KOPT-K1 (cell line): ENCODE results near the gene JPT1.
"Not testable (repeated sequence)": the region's sequence is repeated elsewhere in the genome, so short reads cannot be mapped to it uniquely, and the experiment has no call there.

Experiments
- H3K27ac ChIP-seq: fragments of 200-600 bp; sonication (generic); 2 replicates; pipeline ENCODE4 v1.5.1; 2016; ENCODE audit warnings: antibody characterized with exemption, mild to moderate bottlenecking, low read depth, low read length; ENCODE audit not compliant: poor library complexity, severe bottlenecking
- H3K36me3 ChIP-seq: fragments of 200-600 bp; sonication (generic); 2 replicates; pipeline ENCODE4 v1.5.1; 2017; ENCODE audit warnings: antibody characterized with exemption, mild to moderate bottlenecking, low read length, moderate library complexity; ENCODE audit not compliant: insufficient read depth
- H3K9me3 ChIP-seq: fragments of 200-600 bp; sonication (generic); 2 replicates; pipeline ENCODE4 v1.5.1; 2017; ENCODE audit warnings: antibody characterized with exemption, low read length, mild to moderate bottlenecking; ENCODE audit not compliant: insufficient read depth, poor library complexity, severe bottlenecking

The JPT1 gene

GRCh38 chr17:75168998-75169397 lies 14.7 kb upstream of the JPT1 start:
- Histone ChIP-seq H3K36me3 (peaks cover 100% of the 10 kb centered on the region), H3K9me3 (no peaks in the 10 kb centered on the region), H3K27ac (no peak overlapping the region)

- not testable (repeated sequence) for H3K9me3 ChIP-seq, H3K27ac ChIP-seq
- H3K36me3 ChIP-seq = peaks cover 95% of the 10 kb centered on the region
These were observed 10.3 kb upstream of the JPT1 start for GRCh38 chr17:75164606-75165005.

- Histone ChIP-seq H3K9me3 (no peaks in the 10 kb centered on the region), H3K27ac (no peak overlapping the region), H3K36me3 (peaks cover 95% of the 10 kb centered on the region)
These were observed 8.8 kb upstream of the JPT1 start for GRCh38 chr17:75163074-75163473.

GRCh38 chr17:75160211-75160610 lies 5.9 kb upstream of the JPT1 start:
- Histone ChIP-seq H3K9me3 (no peaks in the 10 kb centered on the region), H3K36me3 (peaks cover 80% of the 10 kb centered on the region), H3K27ac (no peak overlapping the region)

- Histone ChIP-seq H3K36me3 (peaks cover 72% of the 10 kb centered on the region), H3K9me3 (no peaks in the 10 kb centered on the region), H3K27ac (no peak overlapping the region)
These were observed 5.1 kb upstream of the JPT1 start for GRCh38 chr17:75159196-75160031.

- H3K9me3 ChIP-seq, H3K27ac ChIP-seq: not testable (repeated sequence)
- peaks cover 63% of the 10 kb centered on the region for H3K36me3 ChIP-seq
These were observed 4.2 kb upstream of the JPT1 start for GRCh38 chr17:75158480-75158879.

- H3K27ac ChIP-seq = peak overlapping the region; percentile 93
- H3K9me3 ChIP-seq = no peaks in the 10 kb centered on the region
- H3K36me3 ChIP-seq = peaks cover 45% of the 10 kb centered on the region
These were observed 884 bp upstream of the JPT1 start for GRCh38 chr17:75155191-75155601.

GRCh38 chr17:75153780-75154194 lies 525 bp downstream of the JPT1 start:
- H3K36me3 ChIP-seq = peaks cover 42% of the 10 kb centered on the region

GRCh38 chr17:75152922-75153779 lies 1.2 kb downstream of the JPT1 start:
- Histone ChIP-seq H3K36me3 (peaks cover 42% of the 10 kb centered on the region), H3K9me3 (no peaks in the 10 kb centered on the region)

More at GRCh38 chr17:75153780-75154194, 525 bp downstream of the JPT1 start:
- no peaks in the 10 kb centered on the region for H3K9me3 ChIP-seq
- peak overlapping the region; percentile 93 for H3K27ac ChIP-seq

GRCh38 chr17:75152523-75152921 lies 1.8 kb downstream of the JPT1 start:
- Histone ChIP-seq H3K36me3 (peaks cover 42% of the 10 kb centered on the region), H3K27ac (peak overlapping the region; percentile 93), H3K9me3 (no peaks in the 10 kb centered on the region)

More at GRCh38 chr17:75152922-75153779, 1.2 kb downstream of the JPT1 start:
- peak overlapping the region; percentile 93 for H3K27ac ChIP-seq

- Histone ChIP-seq H3K9me3 (no peaks in the 10 kb centered on the region), H3K36me3 (peaks cover 42% of the 10 kb centered on the region), H3K27ac (peak overlapping the region; percentile 93)
These were observed 2.4 kb downstream of the JPT1 start for GRCh38 chr17:75151930-75152329.

- H3K27ac ChIP-seq = no peak overlapping the region
- no peaks in the 10 kb centered on the region for H3K9me3 ChIP-seq
- H3K36me3 ChIP-seq = peaks cover 78% of the 10 kb centered on the region
These were observed 6.3 kb downstream of the JPT1 start for GRCh38 chr17:75147878-75148546.

GRCh38 chr17:75146592-75146991 lies 7.7 kb downstream of the JPT1 start:
- H3K36me3 ChIP-seq = peaks cover 86% of the 10 kb centered on the region
- H3K27ac ChIP-seq = no peak overlapping the region
- no peaks in the 10 kb centered on the region for H3K9me3 ChIP-seq

GRCh38 chr17:75144816-75145512 lies 9.3 kb downstream of the JPT1 start:
- Histone ChIP-seq H3K27ac (no peak overlapping the region), H3K36me3 (peaks cover 96% of the 10 kb centered on the region), H3K9me3 (no peaks in the 10 kb centered on the region)
